Muscle layer of colon (tissue), 2 donors: ENCODE results near the gene PDRG1.
A peak's percentile ranks its signal among the peaks of the same experiment; 100 is the strongest.

Experiments used
- H3K27ac ChIP-seq: one replicate; pipeline ENCODE4 v1.7.0; 2013; ENCODE audit warnings: low read depth, mild to moderate bottlenecking, low read length, moderate library complexity
- H3K27me3 ChIP-seq, 2 donors: one replicate each; pipeline ENCODE4 v1.7.0; 2013; ENCODE audit warnings: low read length in 2 of 2, mild to moderate bottlenecking in 2 of 2; ENCODE audit not compliant: insufficient read depth in 2 of 2, control insufficient read depth in 1 of 2
- H3K36me3 ChIP-seq: one replicate; pipeline ENCODE4 v1.7.0; 2013; ENCODE audit warnings: mild to moderate bottlenecking, low read length; ENCODE audit not compliant: insufficient read depth
- H3K4me1 ChIP-seq: one replicate; pipeline ENCODE4 v1.7.0; 2013; ENCODE audit warnings: mild to moderate bottlenecking, low read length; ENCODE audit not compliant: insufficient read depth
- H3K4me3 ChIP-seq, 2 donors: one replicate each; pipeline ENCODE4 v1.7.0; 2013; ENCODE audit warnings: low read length in 2 of 2, low read depth in 1 of 2, mild to moderate bottlenecking in 1 of 2, moderate library complexity in 1 of 2
- H3K9ac ChIP-seq: one replicate; pipeline ENCODE4 v1.7.0; 2013; ENCODE audit warnings: low read length
- H3K9me3 ChIP-seq: one replicate; pipeline ENCODE4 v1.7.0; 2013; ENCODE audit warnings: mild to moderate bottlenecking, low read length
- donor health status: abdominal sarcoma.
- donor health status: Adenocarcinoma of cecum.

PDRG1 gene

DNA sequence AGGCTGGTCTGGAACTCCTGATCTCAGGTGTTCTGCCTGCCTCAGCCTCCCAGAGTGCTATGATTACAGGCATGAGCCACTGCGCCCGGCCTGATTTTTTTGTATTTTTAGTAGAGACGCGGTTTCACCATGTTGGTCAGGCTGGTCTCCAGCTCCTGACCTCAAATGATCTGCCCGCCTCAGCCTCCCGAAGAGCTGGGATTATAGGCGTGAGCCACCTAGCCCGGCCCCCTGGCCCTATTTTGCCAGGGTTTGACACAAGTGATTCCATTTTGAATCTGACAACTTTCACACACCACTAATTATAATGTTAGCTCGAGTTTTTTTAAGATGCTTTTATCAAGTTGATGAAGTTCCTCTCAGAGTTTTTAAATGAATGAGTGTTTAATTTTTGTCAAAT, 55.8 kb downstream of the PDRG1 start:
- peaks cover 4% of the 10 kb centered on the region for H3K4me1 ChIP-seq
- no peak overlapping the region for H3K4me3 ChIP-seq
- H3K9me3 ChIP-seq = no peaks in the 10 kb centered on the region
- H3K9ac ChIP-seq = no peak overlapping the region
- no peak overlapping the region for H3K27ac ChIP-seq
- no peaks in the 10 kb centered on the region for H3K36me3 ChIP-seq
- no peaks in the 10 kb centered on the region for H3K27me3 ChIP-seq

DNA sequence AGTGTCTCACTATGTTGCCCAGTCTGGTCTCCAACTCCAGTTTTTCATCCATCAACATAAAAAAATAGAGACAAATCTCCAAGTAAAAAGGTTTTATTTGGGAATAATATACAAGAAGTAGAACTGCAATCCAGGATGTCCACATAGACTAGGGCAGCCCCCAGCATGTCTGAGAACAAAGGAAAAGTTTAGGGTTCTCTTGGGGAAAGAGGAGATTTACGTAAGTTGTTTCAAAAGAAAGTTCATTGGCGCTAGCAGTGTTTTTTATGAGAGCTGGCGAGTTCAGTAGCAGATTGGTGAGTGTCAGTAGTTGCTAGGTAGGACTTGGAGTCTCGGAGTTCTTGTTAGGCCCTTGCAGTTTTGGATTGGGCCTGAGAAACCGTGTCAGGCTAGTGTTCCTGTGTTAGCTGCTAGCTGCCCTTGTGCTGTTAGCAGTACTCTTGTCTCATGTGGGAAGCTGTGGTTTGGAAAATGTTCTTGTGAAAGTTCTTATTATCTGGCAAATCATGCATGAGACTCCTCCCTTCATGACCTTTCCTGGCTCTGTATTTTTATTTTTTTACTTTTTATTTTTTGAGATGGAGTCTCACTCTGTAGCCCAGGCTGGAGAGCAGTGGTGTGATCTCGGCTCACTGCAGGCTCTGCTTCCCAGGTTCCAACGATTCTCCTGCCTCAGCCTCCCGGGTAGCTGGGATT, 56.7 kb downstream of the PDRG1 start:
- peaks cover 4% of the 10 kb centered on the region for H3K4me1 ChIP-seq
- H3K27ac ChIP-seq = peak overlapping the region; percentile 27
- no peaks in the 10 kb centered on the region for H3K36me3 ChIP-seq
- no peaks in the 10 kb centered on the region for H3K9me3 ChIP-seq
- no peaks in the 10 kb centered on the region for H3K27me3 ChIP-seq
- no peak overlapping the region for H3K9ac ChIP-seq
- no peak overlapping the region for H3K4me3 ChIP-seq
